HG02759 (cell line): ENCODE data around the gene HTATIP2.
"Not testable (repeated sequence)": the region's sequence is repeated elsewhere in the genome, so short reads cannot be mapped to it uniquely, and the experiment has no call there.

ENCODE experiments used
- ATAC-seq: cut with Tn5 transposase; IDR thresholded peaks from one replicate; pipeline ENCODE4 v1.9.1; 2021; ENCODE audit warnings: mild to moderate bottlenecking, moderate library complexity; ENCODE audit not compliant: unreplicated experiment

Gene HTATIP2

GRCh38 chr11:20363500-20364340 is at the start of gene HTATIP2:
Gene HTATIP2, plus strand, starts transcription at chr11:20363714. Its CDS starts 524 bp downstream, at chr11:20364238.
- peak; percentile 97 for ATAC-seq

GRCh38 chr11:20315800-20316199 is 47.7 kb upstream of the HTATIP2 start:
- ATAC-seq: no peak

- ATAC-seq: no peak
Measured at GRCh38 chr11:20321177-20321576, 42.3 kb upstream of the HTATIP2 start.

GRCh38 chr11:20327377-20327935 is 36.1 kb upstream of the HTATIP2 start:
- no peak for ATAC-seq

GRCh38 chr11:20336056-20336455 is 27.5 kb upstream of the HTATIP2 start:
- no peak for ATAC-seq

- no peak for ATAC-seq
Measured at GRCh38 chr11:20337526-20338154, 25.9 kb upstream of the HTATIP2 start.

GRCh38 chr11:20342347-20343141 is 21.0 kb upstream of the HTATIP2 start:
- no peak for ATAC-seq

- no peak for ATAC-seq
Measured at GRCh38 chr11:20351136-20351535, 12.4 kb upstream of the HTATIP2 start.

- ATAC-seq: no peak
Measured at GRCh38 chr11:20351751-20352262, 11.7 kb upstream of the HTATIP2 start.

GRCh38 chr11:20353829-20354434 is 9.6 kb upstream of the HTATIP2 start:
- peak; percentile 47 for ATAC-seq

GRCh38 chr11:20355221-20356219 is 8.0 kb upstream of the HTATIP2 start:
- ATAC-seq: peak; percentile 84

- no peak for ATAC-seq
Measured at GRCh38 chr11:20357150-20357549, 6.4 kb upstream of the HTATIP2 start.

GRCh38 chr11:20360650-20361049 is 2.9 kb upstream of the HTATIP2 start:
- peak; percentile 35 for ATAC-seq

- no peak for ATAC-seq
Measured at GRCh38 chr11:20362481-20362880, 1.0 kb upstream of the HTATIP2 start.

- no peak for ATAC-seq
Measured at GRCh38 chr11:20363149-20363499, 390 bp upstream of the HTATIP2 start.

GRCh38 chr11:20364341-20364792 is 853 bp downstream of the HTATIP2 start:
- no peak for ATAC-seq

GRCh38 chr11:20365465-20365864 is 2.0 kb downstream of the HTATIP2 start:
- ATAC-seq: not testable (repeated sequence)

- ATAC-seq: no peak
Measured at GRCh38 chr11:20367313-20367948, 3.9 kb downstream of the HTATIP2 start.

GRCh38 chr11:20368438-20368837 is 4.9 kb downstream of the HTATIP2 start:
- ATAC-seq: no peak
